Subcutaneous adipose tissue (tissue), 4 donors: Measurements from ENCODE around the gene C6orf89. TPM values are rescaled to one million over a fixed set of nuclear protein-coding genes. Genes with fewer than 3 reads are reported as not detected.

Experiments
- CTCF ChIP-seq: fragments of 450-650 bp; IDR thresholded peaks from one replicate; pipeline ENCODE4 v1.5.1; 2016; ENCODE audit warnings: low read depth, mild to moderate bottlenecking, control low read depth, antibody characterized with exemption, moderate library complexity
- total RNA-seq, 4 donors: library from RNA; depleted of rRNA; stranded (reverse); fragments of >200 nt; gene quantifications; one replicate each; pipeline ENCODE4 v1.1.0, GENCODE V29; 2016

C6orf89 gene
- total RNA-seq, 4 donors from 2014 or later, result 36.2 to 49.5 (median 44.2) TPM

GRCh38 chr6:36897609-36898008 is 11.9 kb downstream of the C6orf89 start:
- no peak for TF ChIP-seq CTCF

- TF ChIP-seq CTCF, result no peak
Measured at GRCh38 chr6:36904114-36904513, 18.4 kb downstream of the C6orf89 start.

GRCh38 chr6:36904851-36905393 is 19.2 kb downstream of the C6orf89 start:
- TF ChIP-seq CTCF, result no peak

GRCh38 chr6:36906539-36907325 is 21.0 kb downstream of the C6orf89 start:
- no peak for TF ChIP-seq CTCF

- TF ChIP-seq CTCF, result no peak
Measured at GRCh38 chr6:36907781-36908180, 22.0 kb downstream of the C6orf89 start.

- no peak for TF ChIP-seq CTCF
Measured at GRCh38 chr6:36908747-36909146, 23.0 kb downstream of the C6orf89 start.

GRCh38 chr6:36912030-36912454 is 26.3 kb downstream of the C6orf89 start:
- TF ChIP-seq CTCF, result no peak
